ENCODE data around the gene RRAGD.

The RRAGD gene

GRCh38 chr6:89348372-89348771, 63.7 kb downstream of the RRAGD start:
- DNase-seq: no peak

GRCh38 chr6:89347825-89348224, 64.2 kb downstream of the RRAGD start:
- no peak for DNase-seq

GRCh38 chr6:89346433-89346832, 65.6 kb downstream of the RRAGD start:
- no peak for DNase-seq

- no peak for DNase-seq
These were observed 72.5 kb downstream of the RRAGD start for GRCh38 chr6:89339565-89339964.

GRCh38 chr6:89335164-89335563, 76.9 kb downstream of the RRAGD start:
- no peak for DNase-seq

- no peak for DNase-seq
These were observed 81.2 kb downstream of the RRAGD start for GRCh38 chr6:89330910-89331309.

- DNase-seq: no peak
These were observed 83.1 kb downstream of the RRAGD start for GRCh38 chr6:89328976-89329375.

GRCh38 chr6:89324304-89324703, 87.8 kb downstream of the RRAGD start:
- no peak for DNase-seq

- DNase-seq: no peak
These were observed 88.5 kb downstream of the RRAGD start for GRCh38 chr6:89323511-89323971.

GRCh38 chr6:89321131-89321970, 90.7 kb downstream of the RRAGD start:
- DNase-seq: no peak

GRCh38 chr6:89320012-89320559, 92.0 kb downstream of the RRAGD start:
- no peak for DNase-seq

GRCh38 chr6:89317067-89317466, 95.0 kb downstream of the RRAGD start:
- no peak for DNase-seq

GRCh38 chr6:89315249-89315885, 96.7 kb downstream of the RRAGD start, which contains the start of gene GABRR2:
TSS of gene GABRR2 (minus strand) at chr6:89315299. CDS start at chr6:89315165, 134 bp downstream.
- DNase-seq: no peak

- no peak for DNase-seq
These were observed 97.4 kb downstream of the RRAGD start for GRCh38 chr6:89314692-89315091.

Data from amygdala (tissue), 56 donors.